GM21367 (cell line): Measurements from ENCODE around the gene BCAN.
A peak's percentile ranks its signal among the peaks of the same experiment; 100 is the strongest.
"Not testable (repeated sequence)": the region's sequence is repeated elsewhere in the genome, so short reads cannot be mapped to it uniquely, and the experiment has no call there.

Experiments used
- ATAC-seq: cut with Tn5 transposase; IDR thresholded peaks from one replicate; pipeline ENCODE4 v1.9.1; 2021; ENCODE audit not compliant: unreplicated experiment

BCAN gene

GRCh38 chr1:156641761-156642264, at the start of gene BCAN:
Gene BCAN, plus strand, starts transcription at chr1:156642117. Its CDS starts 3,938 bp downstream, at chr1:156646055.
- no peak for ATAC-seq

- no peak for ATAC-seq
These were observed 49.6 kb upstream of the BCAN start for GRCh38 chr1:156592158-156592909.

GRCh38 chr1:156592910-156593660, 48.8 kb upstream of the BCAN start:
- ATAC-seq, result no peak

GRCh38 chr1:156593661-156593989, 48.3 kb upstream of the BCAN start:
- no peak for ATAC-seq

GRCh38 chr1:156594190-156594589, 47.7 kb upstream of the BCAN start:
- no peak for ATAC-seq

GRCh38 chr1:156595016-156595415, 46.9 kb upstream of the BCAN start:
- no peak for ATAC-seq

GRCh38 chr1:156596426-156596825, 45.5 kb upstream of the BCAN start:
- no peak for ATAC-seq

GRCh38 chr1:156598125-156598524, 43.8 kb upstream of the BCAN start:
- no peak for ATAC-seq

- ATAC-seq, result no peak
These were observed 43.0 kb upstream of the BCAN start for GRCh38 chr1:156598731-156599432.

GRCh38 chr1:156599811-156600210, 42.1 kb upstream of the BCAN start:
- no peak for ATAC-seq

GRCh38 chr1:156600733-156601121, 41.2 kb upstream of the BCAN start:
- ATAC-seq, result no peak

GRCh38 chr1:156601122-156601830, 40.6 kb upstream of the BCAN start, which contains the start of gene GPATCH4:
Gene GPATCH4, minus strand, starts transcription at chr1:156601479.
- ATAC-seq, result no peak

- no peak for ATAC-seq
These were observed 40.0 kb upstream of the BCAN start for GRCh38 chr1:156601892-156602291.

- ATAC-seq, result no peak
These were observed 39.3 kb upstream of the BCAN start for GRCh38 chr1:156602557-156602993.

- ATAC-seq, result not testable (repeated sequence)
These were observed 34.6 kb upstream of the BCAN start for GRCh38 chr1:156607344-156607743.

GRCh38 chr1:156608036-156608674, 33.8 kb upstream of the BCAN start:
- ATAC-seq, result peak; percentile 51

GRCh38 chr1:156608981-156609380, 32.9 kb upstream of the BCAN start:
- ATAC-seq, result no peak

- not testable (repeated sequence) for ATAC-seq
These were observed 31.8 kb upstream of the BCAN start for GRCh38 chr1:156610072-156610471.

- no peak for ATAC-seq
These were observed 29.3 kb upstream of the BCAN start for GRCh38 chr1:156612666-156613065.

- ATAC-seq, result no peak
These were observed 26.0 kb upstream of the BCAN start for GRCh38 chr1:156615946-156616345.
